ENCODE results near the gene SUN5.

DNA sequence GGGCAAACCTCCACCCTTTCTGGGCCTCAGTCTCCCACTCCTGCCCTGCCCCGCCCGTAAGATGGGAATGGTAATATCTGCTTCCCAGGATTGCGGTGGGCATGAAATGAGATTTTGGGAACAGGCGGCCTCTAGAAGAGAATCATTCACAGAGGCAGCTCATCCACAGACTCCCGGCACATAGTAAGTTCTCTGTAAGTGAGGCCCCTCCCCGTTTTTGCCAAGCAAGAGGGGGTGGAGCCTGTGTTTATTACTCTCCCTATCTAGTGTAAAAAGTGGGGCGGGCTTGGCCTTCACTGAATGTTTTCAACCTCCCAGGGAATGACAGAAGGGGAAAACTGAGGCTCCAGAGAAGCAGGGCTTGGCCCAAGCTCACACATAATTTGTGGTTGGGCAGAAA, 20.0 kb downstream of the SUN5 start:
- TF ChIP-seq, protein P1, sequence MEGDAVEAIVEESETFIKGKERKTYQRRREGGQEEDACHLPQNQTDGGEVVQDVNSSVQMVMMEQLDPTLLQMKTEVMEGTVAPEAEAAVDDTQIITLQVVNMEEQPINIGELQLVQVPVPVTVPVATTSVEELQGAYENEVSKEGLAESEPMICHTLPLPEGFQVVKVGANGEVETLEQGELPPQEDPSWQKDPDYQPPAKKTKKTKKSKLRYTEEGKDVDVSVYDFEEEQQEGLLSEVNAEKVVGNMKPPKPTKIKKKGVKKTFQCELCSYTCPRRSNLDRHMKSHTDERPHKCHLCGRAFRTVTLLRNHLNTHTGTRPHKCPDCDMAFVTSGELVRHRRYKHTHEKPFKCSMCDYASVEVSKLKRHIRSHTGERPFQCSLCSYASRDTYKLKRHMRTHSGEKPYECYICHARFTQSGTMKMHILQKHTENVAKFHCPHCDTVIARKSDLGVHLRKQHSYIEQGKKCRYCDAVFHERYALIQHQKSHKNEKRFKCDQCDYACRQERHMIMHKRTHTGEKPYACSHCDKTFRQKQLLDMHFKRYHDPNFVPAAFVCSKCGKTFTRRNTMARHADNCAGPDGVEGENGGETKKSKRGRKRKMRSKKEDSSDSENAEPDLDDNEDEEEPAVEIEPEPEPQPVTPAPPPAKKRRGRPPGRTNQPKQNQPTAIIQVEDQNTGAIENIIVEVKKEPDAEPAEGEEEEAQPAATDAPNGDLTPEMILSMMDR (IDR thresholded peaks at IDR 0.05), result no peak
- no peak for TF ChIP-seq POLR2A (IDR thresholded peaks at IDR 0.05)
- no peak for TF ChIP-seq POLR2AphosphoS5 (IDR thresholded peaks at IDR 0.05)

Data from breast epithelium (tissue), 3 donors.